Panc1 (cell line): ENCODE results near the gene HOXB5. TPM values are rescaled to one million over a fixed set of nuclear protein-coding genes. Genes with fewer than 3 reads are reported as not detected.

Source experiments
- ATAC-seq: fragments of 200-7000 bp; cut with Tn5 transposase; 2 replicates; pipeline ENCODE4 v1.9.1; 2020; ENCODE audit warnings: mild to moderate bottlenecking, moderate library complexity
- BruUV-seq: library from RNA; stranded (reverse); fragments of 400-500 nt; replicated peaks from 2 replicates; lab custom pipeline; 2021; lab: Mats Ljungman, UMichigan
- CTCF ChIA-PET: fragments of 300-600 bp; sonication (Branson Sonifier 250); formaldehyde crosslinking; loops from one replicate; lab custom pipeline; 2022; ENCODE audit warnings: antibody characterized with exemption; lab: Charles Lee
- POLR2A ChIA-PET: fragments of 300-600 bp; sonication (Branson Sonifier 250); formaldehyde crosslinking; loops from one replicate; lab custom pipeline; 2022; ENCODE audit warnings: antibody characterized with exemption; lab: Charles Lee
- DNase-seq: peaks from one replicate; pipeline ENCODE4 v3.0.0-alpha.2; 2010; ENCODE audit warnings: low read depth, low spot score
- H3K27ac ChIP-seq: 2 replicates; pipeline ENCODE4 v1.5.1; 2011; ENCODE audit warnings: mild to moderate bottlenecking, low read length, inconsistent platforms
- H3K27me3 ChIP-seq: fragments of 200-500 bp; sonication (Bioruptor generic); 2 replicates; pipeline ENCODE4 v1.6.0; 2014; ENCODE audit warnings: low read length, inconsistent platforms; ENCODE audit not compliant: control insufficient read depth, insufficient read depth
- H3K36me3 ChIP-seq: fragments of 200-500 bp; sonication (Bioruptor generic); 2 replicates; pipeline ENCODE4 v1.5.1; 2014; ENCODE audit warnings: inconsistent platforms, mild to moderate bottlenecking, low read length, moderate library complexity; ENCODE audit not compliant: control insufficient read depth, insufficient read depth
- H3K4me1 ChIP-seq: 2 replicates; pipeline ENCODE4 v1.5.1; 2011; ENCODE audit warnings: inconsistent platforms, mild to moderate bottlenecking, low read length, moderate library complexity; ENCODE audit not compliant: control insufficient read depth, insufficient read depth
- H3K4me3 ChIP-seq, 2 experiments: 2 replicates each; pipeline ENCODE4 v1.5.1; 2011 to 2012; ENCODE audit warnings: low read depth in 2 of 2, low read length in 2 of 2, mild to moderate bottlenecking in 2 of 2, inconsistent platforms in 1 of 2, moderate library complexity in 1 of 2
- H3K9me3 ChIP-seq: fragments of 200-500 bp; sonication (Bioruptor generic); 2 replicates; pipeline ENCODE4 v1.5.1; 2014; ENCODE audit warnings: low read depth, mild to moderate bottlenecking, inconsistent platforms, low read length, moderate library complexity; ENCODE audit not compliant: control insufficient read depth, insufficient read depth
- POLR2AphosphoS5 ChIP-seq: IDR thresholded peaks from 2 replicates; pipeline ENCODE4 v1.6.1; 2012; ENCODE audit warnings: mild to moderate bottlenecking, low read depth, low read length, moderate library complexity
- SIN3A ChIP-seq: IDR thresholded peaks from 2 replicates; pipeline ENCODE4 v1.6.1; 2012; ENCODE audit warnings: low read depth, mild to moderate bottlenecking, low read length, moderate library complexity, borderline replicate concordance; ENCODE audit not compliant: insufficient read depth
- TCF7L2 ChIP-seq: IDR thresholded peaks from 2 replicates; pipeline ENCODE4 v1.6.1; 2011; ENCODE audit warnings: mild to moderate bottlenecking, low read depth, low read length, inconsistent platforms
- in situ Hi-C: cut with HindIII; loops from 2 replicates; pipeline ENCODE4 v1.10.0; 2016; ENCODE audit warnings: low sequenced_read_pairs, low pct_unique_long_range_greater_than_20kb
- intact Hi-C: fragments of 100-400 bp; cut with micrococcal nuclease; formaldehyde crosslinking; loops from one replicate; pipeline ENCODE4 v1.10.0; 2022; ENCODE audit not compliant: unreplicated experiment
- total RNA-seq: library from RNA; stranded (reverse); gene quantifications from one replicate; pipeline ENCODE4 v1.2.1, GENCODE V29; 2021; ENCODE audit not compliant: unreplicated experiment
- TF ChIP-seq, protein P1 (sequence below): fragments of 450-650 bp; IDR thresholded peaks from 2 replicates; pipeline ENCODE4 v1.5.1; 2017; ENCODE audit warnings: mild to moderate bottlenecking
- TF ChIP-seq, protein P2 (sequence below), 2 experiments: IDR thresholded peaks; 2 replicates each; pipeline ENCODE4 v1.6.1; 2011 to 2012; ENCODE audit warnings: low read depth in 2 of 2, control low read depth in 1 of 2, low read length in 1 of 2, mild to moderate bottlenecking in 1 of 2, moderate library complexity in 1 of 2; ENCODE audit not compliant: insufficient read depth in 1 of 2

HOXB5 gene
- total RNA-seq, 1 experiment from 2014 or later = 67.2 TPM

DNA sequence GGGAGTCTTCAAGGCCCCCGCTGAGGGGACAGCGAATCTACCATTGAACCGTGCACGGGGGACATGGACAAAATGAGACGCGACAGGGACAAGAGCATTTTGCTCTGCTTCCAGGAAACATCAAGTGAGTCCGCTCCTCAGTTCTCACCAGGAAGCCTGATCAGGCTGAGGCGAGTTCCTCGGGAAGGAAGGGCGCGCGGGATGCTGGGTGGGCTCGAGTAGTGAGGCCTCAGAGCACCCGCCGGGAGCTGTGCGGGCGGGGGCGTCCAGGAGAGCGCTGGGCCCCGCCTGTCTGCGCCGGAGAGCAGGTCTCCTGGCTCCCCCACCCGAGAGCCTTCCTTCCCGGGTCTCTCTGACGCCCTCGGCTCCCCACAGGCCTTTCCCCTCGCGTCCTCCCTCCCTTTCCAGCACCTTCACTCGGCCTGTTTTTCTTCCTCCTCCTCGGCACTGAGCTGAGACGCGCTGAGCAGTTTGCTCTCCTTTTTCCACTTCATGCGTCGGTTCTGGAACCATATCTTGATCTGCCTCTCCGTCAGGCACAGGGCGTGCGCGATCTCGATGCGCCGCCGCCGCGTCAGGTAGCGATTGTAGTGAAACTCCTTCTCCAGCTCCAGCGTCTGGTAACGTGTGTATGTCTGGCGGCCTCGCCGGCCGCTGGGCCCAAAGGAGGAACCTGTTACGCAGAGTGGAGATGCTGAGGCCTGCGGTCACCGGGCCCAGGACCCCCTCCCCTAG is 2.6 kb upstream of the HOXB5 start:
- in situ Hi-C loops = no loop called here

DNA sequence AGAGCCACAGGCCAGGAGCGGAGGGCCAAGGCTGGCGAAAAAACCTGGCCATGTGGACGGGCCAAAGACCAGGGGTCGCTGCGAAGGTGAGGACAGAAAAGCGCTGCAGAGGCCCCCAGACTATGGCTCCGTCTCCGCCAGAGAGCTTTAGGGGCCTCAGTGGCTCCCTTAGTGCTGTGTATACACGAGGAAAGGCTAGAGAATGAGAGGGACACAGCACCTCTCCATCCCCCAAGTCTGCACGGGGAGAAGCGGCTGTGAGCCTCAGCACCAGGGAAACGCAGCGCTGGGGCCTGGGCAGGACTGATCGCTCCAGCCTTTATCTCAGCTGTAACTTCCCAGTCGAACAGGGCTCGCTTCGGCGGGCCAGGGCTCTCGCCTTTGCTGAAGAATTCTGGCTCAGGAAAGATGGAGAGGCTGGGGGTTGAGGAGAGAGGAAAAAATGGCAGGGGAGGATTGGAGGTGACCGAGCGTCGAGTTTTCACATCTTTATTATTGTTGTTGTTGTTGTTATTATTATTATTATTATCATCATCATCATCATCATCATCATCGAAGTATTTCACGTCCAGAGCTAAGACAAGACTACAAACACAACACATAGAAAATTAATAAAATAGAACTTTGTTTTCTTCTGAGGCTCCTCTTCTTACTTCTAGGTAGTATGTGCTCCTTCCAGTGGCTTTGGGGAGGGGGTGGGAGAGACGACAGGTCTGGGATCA is 1.9 kb upstream of the HOXB5 start:
- no peak for DNase-seq
- H3K27me3 ChIP-seq = no peaks in the 10 kb centered on the region
- H3K36me3 ChIP-seq = no peaks in the 10 kb centered on the region; the same call in 1 of the 2 replicates
- BruUV-seq = no TSS peak
- in situ Hi-C loops (no loop called here), intact Hi-C loops (no loop called here)
- ChIA-PET CTCF (interaction anchor here (1.4 kb wide), 1 partner anchor 14 kb away, joined by 4 read pairs; no protein-coding TSS in a partner anchor), POLR2A (interaction anchor here (0.6 to 1.0 kb wide), 3 partner anchors 12 to 40 kb away, joined by 3 to 10 read pairs (median 4); no protein-coding TSS in a partner anchor)
- peak overlapping the region; percentile 70 to 99 for H3K4me3 ChIP-seq
- H3K4me1 ChIP-seq = peaks cover 66% of the 10 kb centered on the region
- no peaks in the 10 kb centered on the region for H3K9me3 ChIP-seq
- H3K27ac ChIP-seq = peak overlapping the region; percentile 99
- TF ChIP-seq TCF7L2 = no peak
- no peak; the same call in 1 of the 2 replicates for TF ChIP-seq POLR2AphosphoS5
- TF ChIP-seq, protein P1, sequence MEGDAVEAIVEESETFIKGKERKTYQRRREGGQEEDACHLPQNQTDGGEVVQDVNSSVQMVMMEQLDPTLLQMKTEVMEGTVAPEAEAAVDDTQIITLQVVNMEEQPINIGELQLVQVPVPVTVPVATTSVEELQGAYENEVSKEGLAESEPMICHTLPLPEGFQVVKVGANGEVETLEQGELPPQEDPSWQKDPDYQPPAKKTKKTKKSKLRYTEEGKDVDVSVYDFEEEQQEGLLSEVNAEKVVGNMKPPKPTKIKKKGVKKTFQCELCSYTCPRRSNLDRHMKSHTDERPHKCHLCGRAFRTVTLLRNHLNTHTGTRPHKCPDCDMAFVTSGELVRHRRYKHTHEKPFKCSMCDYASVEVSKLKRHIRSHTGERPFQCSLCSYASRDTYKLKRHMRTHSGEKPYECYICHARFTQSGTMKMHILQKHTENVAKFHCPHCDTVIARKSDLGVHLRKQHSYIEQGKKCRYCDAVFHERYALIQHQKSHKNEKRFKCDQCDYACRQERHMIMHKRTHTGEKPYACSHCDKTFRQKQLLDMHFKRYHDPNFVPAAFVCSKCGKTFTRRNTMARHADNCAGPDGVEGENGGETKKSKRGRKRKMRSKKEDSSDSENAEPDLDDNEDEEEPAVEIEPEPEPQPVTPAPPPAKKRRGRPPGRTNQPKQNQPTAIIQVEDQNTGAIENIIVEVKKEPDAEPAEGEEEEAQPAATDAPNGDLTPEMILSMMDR = no peak
- TF ChIP-seq, protein P2, sequence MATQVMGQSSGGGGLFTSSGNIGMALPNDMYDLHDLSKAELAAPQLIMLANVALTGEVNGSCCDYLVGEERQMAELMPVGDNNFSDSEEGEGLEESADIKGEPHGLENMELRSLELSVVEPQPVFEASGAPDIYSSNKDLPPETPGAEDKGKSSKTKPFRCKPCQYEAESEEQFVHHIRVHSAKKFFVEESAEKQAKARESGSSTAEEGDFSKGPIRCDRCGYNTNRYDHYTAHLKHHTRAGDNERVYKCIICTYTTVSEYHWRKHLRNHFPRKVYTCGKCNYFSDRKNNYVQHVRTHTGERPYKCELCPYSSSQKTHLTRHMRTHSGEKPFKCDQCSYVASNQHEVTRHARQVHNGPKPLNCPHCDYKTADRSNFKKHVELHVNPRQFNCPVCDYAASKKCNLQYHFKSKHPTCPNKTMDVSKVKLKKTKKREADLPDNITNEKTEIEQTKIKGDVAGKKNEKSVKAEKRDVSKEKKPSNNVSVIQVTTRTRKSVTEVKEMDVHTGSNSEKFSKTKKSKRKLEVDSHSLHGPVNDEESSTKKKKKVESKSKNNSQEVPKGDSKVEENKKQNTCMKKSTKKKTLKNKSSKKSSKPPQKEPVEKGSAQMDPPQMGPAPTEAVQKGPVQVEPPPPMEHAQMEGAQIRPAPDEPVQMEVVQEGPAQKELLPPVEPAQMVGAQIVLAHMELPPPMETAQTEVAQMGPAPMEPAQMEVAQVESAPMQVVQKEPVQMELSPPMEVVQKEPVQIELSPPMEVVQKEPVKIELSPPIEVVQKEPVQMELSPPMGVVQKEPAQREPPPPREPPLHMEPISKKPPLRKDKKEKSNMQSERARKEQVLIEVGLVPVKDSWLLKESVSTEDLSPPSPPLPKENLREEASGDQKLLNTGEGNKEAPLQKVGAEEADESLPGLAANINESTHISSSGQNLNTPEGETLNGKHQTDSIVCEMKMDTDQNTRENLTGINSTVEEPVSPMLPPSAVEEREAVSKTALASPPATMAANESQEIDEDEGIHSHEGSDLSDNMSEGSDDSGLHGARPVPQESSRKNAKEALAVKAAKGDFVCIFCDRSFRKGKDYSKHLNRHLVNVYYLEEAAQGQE (IDR thresholded peaks at IDR 0.05; ENCODE audit: insufficient read depth in 1 of 2, low read depth in 2 of 2, low read length in 1 of 2) = no peak
- TF ChIP-seq SIN3A = no peak
- no peak for ATAC-seq

More for the DNA sequence above, 2.6 kb upstream of the HOXB5 start:
- TF ChIP-seq POLR2AphosphoS5 (peak; percentile 56; the same call in 1 of the 2 replicates), SIN3A (peak; percentile 74; the same call in 1 of the 2 replicates), TCF7L2 (peak; percentile 51; the same call in 1 of the 2 replicates)
- TF ChIP-seq, protein P2 (IDR thresholded peaks at IDR 0.05; ENCODE audit: insufficient read depth in 1 of 2, low read depth in 2 of 2, low read length in 1 of 2) = no peak
- TF ChIP-seq, protein P1 = no peak
- Histone ChIP-seq H3K9me3 (no peaks in the 10 kb centered on the region), H3K4me1 (peaks cover 62% of the 10 kb centered on the region), H3K27ac (peak overlapping the region; percentile 99), H3K4me3 (peak overlapping the region; percentile 70 to 99), H3K27me3 (no peaks in the 10 kb centered on the region), H3K36me3 (no peaks in the 10 kb centered on the region; the same call in 1 of the 2 replicates)
- ChIA-PET CTCF (no interaction called here), POLR2A (interaction anchor here (0.8 kb wide), 2 partner anchors 8 to 18 kb away, joined by 10 to 13 read pairs; partner anchors contain the start of gene HOXB6)
- BruUV-seq = no TSS peak
- ATAC-seq = peak; percentile 2
- intact Hi-C loops = no loop called here
- DNase-seq = no peak
